Activated CD8-positive, alpha-beta memory T cell treated with anti-CD3 and anti-CD28 coated beads, Interleukin-2, amount 50 U/mL, for 24 hours (primary cell): ENCODE measurements around the gene MEGF11.

Experiments
- DNase-seq: peaks from one replicate; pipeline ENCODE4 v3.0.0-alpha.2; 2020; ENCODE audit errors: extremely low read depth

The MEGF11 gene

GRCh38 chr15:66114863-66115425, 138.6 kb downstream of the MEGF11 start:
- no peak for DNase-seq

GRCh38 chr15:66112388-66112787, 141.2 kb downstream of the MEGF11 start:
- no peak for DNase-seq

- DNase-seq, result no peak
Observed at GRCh38 chr15:66111363-66111762, 142.2 kb downstream of the MEGF11 start.

GRCh38 chr15:66110864-66111263, 142.7 kb downstream of the MEGF11 start:
- DNase-seq, result no peak

GRCh38 chr15:66109826-66110225, 143.7 kb downstream of the MEGF11 start:
- DNase-seq, result no peak

GRCh38 chr15:66108483-66109265, 144.9 kb downstream of the MEGF11 start:
- no peak for DNase-seq

- no peak for DNase-seq
Observed at GRCh38 chr15:66107070-66107469, 146.5 kb downstream of the MEGF11 start.

GRCh38 chr15:66105286-66106265, 148.0 kb downstream of the MEGF11 start:
- no peak for DNase-seq

- DNase-seq, result no peak
Observed at GRCh38 chr15:66103293-66103590, 150.3 kb downstream of the MEGF11 start.

- no peak for DNase-seq
Observed at GRCh38 chr15:66102563-66103292, 150.8 kb downstream of the MEGF11 start.

- no peak for DNase-seq
Observed at GRCh38 chr15:66101715-66102395, 151.7 kb downstream of the MEGF11 start.

- no peak for DNase-seq
Observed at GRCh38 chr15:66100761-66101160, 152.8 kb downstream of the MEGF11 start.

- DNase-seq, result no peak
Observed at GRCh38 chr15:66099950-66100671, 153.4 kb downstream of the MEGF11 start.

GRCh38 chr15:66098022-66098363, 155.6 kb downstream of the MEGF11 start:
- no peak for DNase-seq

GRCh38 chr15:66097151-66098021, 156.2 kb downstream of the MEGF11 start:
- DNase-seq, result no peak

- DNase-seq, result no peak
Observed at GRCh38 chr15:66096688-66097058, 156.9 kb downstream of the MEGF11 start.

GRCh38 chr15:66095871-66096687, 157.5 kb downstream of the MEGF11 start:
- no peak for DNase-seq

GRCh38 chr15:66094331-66094730, 159.2 kb downstream of the MEGF11 start:
- DNase-seq, result no peak
